HepG2 (cell line): Measurements from ENCODE around the gene U2AF2. TPM values are rescaled to one million over a fixed set of nuclear protein-coding genes. Genes with fewer than 3 reads are reported as not detected.

Source experiments
- ATAC-seq: fragments of 200-7000 bp; cut with Tn5 transposase; 3 replicates; pipeline ENCODE4 v1.9.1; 2020; ENCODE audit warnings: mild to moderate bottlenecking, moderate library complexity
- BruUV-seq: library from RNA; stranded (reverse); fragments of 400-500 nt; replicated peaks from 2 replicates; lab custom pipeline; 2021; lab: Mats Ljungman, UMichigan
- CTCF ChIA-PET: fragments of 300-600 bp; formaldehyde crosslinking; extraction: SDS; loops from one replicate; lab custom pipeline; 2021; ENCODE audit warnings: low total read pairs, inconsistent platforms, low intra/inter-chr PET ratio; lab: Yijun Ruan, JAX
- POLR2A ChIA-PET: fragments of 350-600 bp; sonication (Branson Sonifier 250); formaldehyde crosslinking; loops from one replicate; lab custom pipeline; 2020; ENCODE audit warnings: antibody characterized with exemption, inconsistent platforms; lab: Yijun Ruan, JAX
- DNase-seq: peaks from one replicate; pipeline ENCODE4 v3.0.0-alpha.2; 2015; ENCODE audit warnings: low spot score
- FAIRE-seq: peaks from 3 replicates; lab custom pipeline; 2011; peaks lifted over from hg19 to GRCh38; lab: Jason Lieb, UNC
- H2AFZ ChIP-seq: one replicate; pipeline ENCODE4 v1.6.1; 2011; ENCODE audit warnings: low read length, inconsistent platforms
- H3K27ac ChIP-seq: fragments of 300-600 bp; 3 replicates; pipeline ENCODE4 v1.8.0; 2011; ENCODE audit warnings: mixed run types, mild to moderate bottlenecking, mixed read lengths, low read length, inconsistent platforms; ENCODE audit not compliant: insufficient read depth; ENCODE audit errors: extremely low read length
- H3K27me3 ChIP-seq, 2 experiments: fragments of 200-600 bp in 1 of 2; 2 replicates in 1 of 2; 3 replicates in 1 of 2; pipeline versions ENCODE4 v1.6.0 to v1.8.0; 2011; ENCODE audit warnings: low read length in 2 of 2, mild to moderate bottlenecking in 2 of 2, moderate library complexity in 2 of 2, inconsistent platforms in 1 of 2; ENCODE audit not compliant: insufficient read depth in 2 of 2, control insufficient read depth in 1 of 2
- H3K36me3 ChIP-seq, 2 experiments: fragments of 200-600 bp in 1 of 2; replicated peaks in 1 of 2; 2 replicates in 1 of 2; 3 replicates in 1 of 2; pipeline versions ENCODE4 v1.5.1 to v1.8.0; 2011; ENCODE audit warnings: low read length in 2 of 2, inconsistent platforms in 1 of 2; ENCODE audit not compliant: insufficient read depth in 2 of 2, control insufficient read depth in 1 of 2
- H3K4me1 ChIP-seq: 2 replicates; pipeline ENCODE4 v1.5.1; 2012; ENCODE audit warnings: low read length, inconsistent platforms; ENCODE audit not compliant: insufficient read depth
- H3K4me2 ChIP-seq: 2 replicates; pipeline ENCODE4 v1.6.0; 2011; ENCODE audit warnings: low read depth, low read length, inconsistent platforms
- H3K4me3 ChIP-seq, 3 experiments: fragments of 200-600 bp in 1 of 3; sonication (generic), shearing (Covaris generic) in 1 of 3; replicated peaks in 1 of 3; 2 replicates each; pipeline ENCODE4 v1.5.1; 2011 to 2016; ENCODE audit warnings: low read length in 3 of 3, inconsistent platforms in 2 of 3, low read depth in 2 of 3, mild to moderate bottlenecking in 2 of 3, control low read depth in 1 of 3, mixed read lengths in 1 of 3; ENCODE audit not compliant: insufficient read depth in 1 of 3
- H3K79me2 ChIP-seq: one replicate; pipeline ENCODE4 v1.6.1; 2011; ENCODE audit warnings: low read length, inconsistent platforms; ENCODE audit not compliant: insufficient read depth
- H3K9ac ChIP-seq: 2 replicates; pipeline ENCODE4 v1.6.0; 2011; ENCODE audit warnings: mild to moderate bottlenecking, low read depth, low read length, inconsistent platforms; ENCODE audit not compliant: insufficient read depth
- H3K9me3 ChIP-seq: 2 replicates; pipeline ENCODE4 v1.5.1; 2012; ENCODE audit warnings: mild to moderate bottlenecking, low read length
- H4K20me1 ChIP-seq: 2 replicates; pipeline ENCODE4 v1.6.0; 2011; ENCODE audit warnings: inconsistent platforms, mild to moderate bottlenecking, low read length, moderate library complexity; ENCODE audit not compliant: insufficient read depth
- ARHGAP35 ChIP-seq: sonication (generic); formaldehyde crosslinking; IDR thresholded peaks from 2 replicates; pipeline ENCODE4 v1.9.0; 2022; ENCODE audit warnings: mild to moderate bottlenecking, inconsistent platforms, moderate library complexity, missing genetic modification reagents, borderline replicate concordance
- ELF3 ChIP-seq: IDR thresholded peaks from 2 replicates; pipeline ENCODE4 v1.6.1; 2016; ENCODE audit warnings: missing genetic modification reagents, missing compliant biosample characterization
- FIP1L1 ChIP-seq: fragments of 200-400 bp; formaldehyde crosslinking; IDR thresholded peaks from 2 replicates; pipeline ENCODE4 v1.6.1; 2018; ENCODE audit warnings: low read depth, mild to moderate bottlenecking, low read length, moderate library complexity, borderline replicate concordance; ENCODE audit not compliant: insufficient read depth
- RBM39 ChIP-seq: fragments of 200-400 bp; formaldehyde crosslinking; IDR thresholded peaks from one replicate; pipeline ENCODE4 v1.6.1; 2018; ENCODE audit warnings: antibody characterized with exemption, mild to moderate bottlenecking, low read depth, low read length; ENCODE audit not compliant: poor library complexity, severe bottlenecking
- RELA ChIP-seq: sonication (generic); formaldehyde crosslinking; IDR thresholded peaks from 2 replicates; pipeline ENCODE4 v1.4.0; 2020; ENCODE audit warnings: missing genetic modification reagents
- SMAD3 ChIP-seq: sonication (generic); formaldehyde crosslinking; IDR thresholded peaks from 2 replicates; pipeline ENCODE4 v1.4.0; 2020; ENCODE audit warnings: missing genetic modification reagents
- SNRNP70 ChIP-seq: fragments of 200-400 bp; formaldehyde crosslinking; IDR thresholded peaks from 2 replicates; pipeline ENCODE4 v1.6.1; 2017; ENCODE audit warnings: mild to moderate bottlenecking, low read depth, low read length, moderate library complexity
- SSRP1 ChIP-seq: IDR thresholded peaks from 2 replicates; pipeline ENCODE4 v1.6.1; 2016; ENCODE audit warnings: control low read depth
- TBP ChIP-seq: sonication (generic); formaldehyde crosslinking; IDR thresholded peaks from 2 replicates; pipeline ENCODE4 v1.5.0; 2020; ENCODE audit warnings: missing genetic modification reagents
- ZC3H13 ChIP-seq: sonication (generic); formaldehyde crosslinking; IDR thresholded peaks from 2 replicates; pipeline ENCODE4 v1.8.1; 2023; ENCODE audit warnings: mild to moderate bottlenecking, missing genetic modification reagents, moderate library complexity
- ZFP36 ChIP-seq: fragments of 150-350 bp; IDR thresholded peaks from 2 replicates; pipeline ENCODE4 v1.6.1; 2018; ENCODE audit warnings: borderline replicate concordance, low read length, low read depth; ENCODE audit not compliant: partially characterized antibody
- ZFP36L1 ChIP-seq: sonication (generic); formaldehyde crosslinking; IDR thresholded peaks from 2 replicates; pipeline ENCODE4 v1.8.0; 2022; ENCODE audit warnings: mild to moderate bottlenecking, missing genetic modification reagents, moderate library complexity
- WGBS: methylation state at CpG from one replicate; pipeline ENCODE4 v1.1.6; 2017; ENCODE audit warnings: low lambda C conversion rate; 5-methylcytosine and 5-hydroxymethylcytosine counted together
- in situ Hi-C: cut with HindIII; loops from 2 replicates; pipeline ENCODE4 v1.10.0; 2017; ENCODE audit warnings: low pct_unique_long_range_greater_than_20kb; ENCODE audit not compliant: extremely low pct_ligation_motif_present
- intact Hi-C: fragments of 100-400 bp; cut with micrococcal nuclease; formaldehyde crosslinking; loops from one replicate; pipeline ENCODE4 v1.10.0; 2022; ENCODE audit not compliant: unreplicated experiment
- polyA plus RNA-seq, 8 experiments: library from polyadenylated mRNA; depleted of rRNA in 3 of 8; stranded (reverse) in 7 of 8; unstranded in 1 of 8; fragments of >200 nt; fragmentation: Illumina TruSeq in 4 of 8; extraction: Trizol in 4 of 8; gene quantifications; 2 replicates each; pipeline versions ENCODE4 v1.2.1 to v1.2.3, GENCODE V29; 2011 to 2016; ENCODE audit warnings: low read depth in 4 of 8, missing spikeins in 1 of 8, mixed read lengths in 1 of 8; ENCODE audit not compliant: insufficient read depth in 1 of 8
- total RNA-seq, 5 experiments: library from RNA; depleted of rRNA; stranded (reverse); fragments of >200 nt; fragmentation: Illumina TruSeq; extraction: Trizol; gene quantifications; 2 replicates each; pipeline ENCODE4 v1.2.3, GENCODE V29; 2016; ENCODE audit warnings: low read depth in 1 of 5

The U2AF2 gene
- total and polyA plus RNA-seq, 2 of the 13 experiments (the other 11 are each of a cell fraction or from before 2014, with no cell fraction given): 84.3 to 124 TPM

GRCh38 chr19:55660404-55660803 lies 5.6 kb downstream of the U2AF2 start:
- Histone ChIP-seq H3K4me1 (peaks cover 24% of the 10 kb centered on the region), H3K4me2 (no peak overlapping the region), H3K27ac (no peak overlapping the region), H2AFZ (no peak overlapping the region), H3K4me3 (no peak overlapping the region), H3K9me3 (no peaks in the 10 kb centered on the region), H4K20me1 (peaks cover 52% of the 10 kb centered on the region), H3K27me3 (no peaks in the 10 kb centered on the region; a peak in 1 of 5 replicates), H3K36me3 (peaks cover 37 to 60% of the 10 kb centered on the region in 2 experiments), H3K9ac (no peak overlapping the region), H3K79me2 (peaks cover 67% of the 10 kb centered on the region)
- FAIRE-seq: no peak
- in situ Hi-C loops: no loop called here
- 97% methylated on average over 10 of the region's 12 CpGs for WGBS
- ATAC-seq: no peak
- POLR2A ChIA-PET: no interaction called here
- intact Hi-C loops: no loop called here
- TF ChIP-seq ZFP36L1 (CRISPR knock-in tag) (no peak), RBM39 (no peak), FIP1L1 (no peak), ELF3 (CRISPR knock-in tag) (no peak), SSRP1 (CRISPR knock-in tag) (no peak), ZC3H13 (no peak), TBP (CRISPR knock-in tag) (no peak), SMAD3 (CRISPR knock-in tag) (no peak), ARHGAP35 (CRISPR knock-in tag) (no peak), ZFP36 (no peak), RELA (CRISPR knock-in tag) (no peak), SNRNP70 (no peak)
- DNase-seq: no peak
- BruUV-seq: no TSS peak
- CTCF ChIA-PET: no interaction called here
